HG03457 (cell line): Measurements from ENCODE around the gene SCN5A.

Source experiments
- ATAC-seq: cut with Tn5 transposase; IDR thresholded peaks from one replicate; pipeline ENCODE4 v1.9.1; 2021; ENCODE audit warnings: moderate number of reproducible peaks; ENCODE audit not compliant: unreplicated experiment

The SCN5A gene

GRCh38 chr3:38601956-38602550, 47.4 kb downstream of the SCN5A start:
- no peak for ATAC-seq

GRCh38 chr3:38600551-38600950, 48.9 kb downstream of the SCN5A start:
- no peak for ATAC-seq

- ATAC-seq = no peak
Measured at GRCh38 chr3:38599886-38600285, 49.6 kb downstream of the SCN5A start.

GRCh38 chr3:38598791-38599190, 50.7 kb downstream of the SCN5A start:
- no peak for ATAC-seq

GRCh38 chr3:38597502-38598060, 51.9 kb downstream of the SCN5A start:
- ATAC-seq = no peak

- ATAC-seq = no peak
Measured at GRCh38 chr3:38595393-38595792, 54.1 kb downstream of the SCN5A start.

- no peak for ATAC-seq
Measured at GRCh38 chr3:38590521-38590920, 59.0 kb downstream of the SCN5A start.

- no peak for ATAC-seq
Measured at GRCh38 chr3:38588995-38589937, 60.2 kb downstream of the SCN5A start.

GRCh38 chr3:38588371-38588971, 61.0 kb downstream of the SCN5A start:
- no peak for ATAC-seq

GRCh38 chr3:38587548-38588131, 61.8 kb downstream of the SCN5A start:
- no peak for ATAC-seq

- no peak for ATAC-seq
Measured at GRCh38 chr3:38586546-38587520, 62.7 kb downstream of the SCN5A start.

- ATAC-seq = no peak
Measured at GRCh38 chr3:38585791-38586420, 63.6 kb downstream of the SCN5A start.

- ATAC-seq = no peak
Measured at GRCh38 chr3:38583688-38584087, 65.8 kb downstream of the SCN5A start.

GRCh38 chr3:38582941-38583645, 66.4 kb downstream of the SCN5A start:
- ATAC-seq = no peak

GRCh38 chr3:38582316-38582715, 67.2 kb downstream of the SCN5A start:
- no peak for ATAC-seq

GRCh38 chr3:38581774-38582173, 67.7 kb downstream of the SCN5A start:
- ATAC-seq = no peak

GRCh38 chr3:38580450-38581382, 68.8 kb downstream of the SCN5A start:
- no peak for ATAC-seq
